OCI-LY3 (cell line): ENCODE results near the gene RAP1GAP.

Source experiments
- CTCF ChIP-seq: fragments of 200-600, 300-600 bp; sonication (generic); IDR thresholded peaks from 2 replicates; pipeline ENCODE4 v1.5.1; 2014; ENCODE audit warnings: antibody characterized with exemption, low read length, low read depth
- EZH2phosphoT487 ChIP-seq: fragments of 200-600 bp; shearing (Covaris generic); IDR thresholded peaks from 2 replicates; pipeline ENCODE4 v1.6.1; 2018; ENCODE audit warnings: antibody characterized with exemption, mixed run types, low read depth

DNA sequence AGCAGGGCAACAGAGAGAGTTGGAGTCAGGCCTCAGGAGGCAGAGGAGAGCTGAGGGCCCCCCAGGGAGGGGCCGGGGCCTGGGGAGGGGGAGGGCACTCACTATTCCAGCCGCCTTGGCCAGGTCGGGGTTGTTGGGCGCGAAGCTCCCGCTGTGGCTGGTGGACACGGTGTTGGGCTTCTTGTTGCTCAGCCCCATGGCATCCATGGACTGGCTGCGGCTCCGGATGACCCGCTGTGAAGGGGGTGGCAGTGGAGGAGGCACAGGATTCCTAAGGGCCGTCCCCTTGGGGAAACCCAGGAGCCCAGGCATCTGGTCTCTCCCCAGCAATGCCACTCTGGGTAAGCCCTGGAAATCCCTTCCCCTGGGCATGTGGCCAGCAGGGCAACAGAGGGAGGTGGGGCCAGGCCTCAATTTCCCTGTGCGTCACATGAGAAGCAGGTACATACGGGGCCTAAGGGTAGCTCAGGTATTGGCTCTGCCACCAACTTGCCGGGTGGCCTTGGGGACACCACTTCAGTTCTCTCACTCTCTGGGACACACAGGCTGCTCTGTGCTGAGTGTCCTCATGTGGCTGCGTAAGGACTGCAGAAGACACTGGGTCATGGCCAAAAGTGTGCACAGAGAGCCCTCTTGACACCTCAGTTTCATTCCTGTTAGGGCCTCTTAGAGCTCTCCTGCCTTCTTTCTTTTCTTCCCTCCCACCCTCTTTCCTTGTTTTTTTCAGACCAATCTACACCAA is 63.0 kb downstream of the RAP1GAP start:
- no peak for TF ChIP-seq CTCF
- TF ChIP-seq EZH2phosphoT487: no peak
